Stimulated activated CD8-positive, alpha-beta memory T cell treated with anti-CD3 and anti-CD28 coated beads, Interleukin-4, amount 100 ng/mL, for 1 hour (primary cell): ENCODE results near the gene ISLR.

Experiments used
- DNase-seq, 2 donors: peaks; one replicate each; pipeline ENCODE4 v3.0.0-alpha.2; 2020; ENCODE audit warnings: low read depth in 2 of 2, low spot score in 1 of 2

The ISLR gene

GRCh38 chr15:74192751-74193150 is 19.2 kb downstream of the ISLR start:
- DNase-seq, result no peak

- DNase-seq, result no peak
Measured at GRCh38 chr15:74193299-74193718, 19.8 kb downstream of the ISLR start.

- no peak for DNase-seq
Measured at GRCh38 chr15:74193905-74194304, 20.4 kb downstream of the ISLR start.

- DNase-seq, result no peak
Measured at GRCh38 chr15:74194572-74195559, 21.4 kb downstream of the ISLR start.

- DNase-seq, result no peak
Measured at GRCh38 chr15:74196175-74196574, 22.7 kb downstream of the ISLR start.

- DNase-seq, result no peak
Measured at GRCh38 chr15:74197176-74197965, 23.9 kb downstream of the ISLR start.

GRCh38 chr15:74199297-74199652 is 25.8 kb downstream of the ISLR start:
- DNase-seq, result no peak

GRCh38 chr15:74200412-74200815 is 26.9 kb downstream of the ISLR start:
- DNase-seq, result no peak

- DNase-seq, result no peak
Measured at GRCh38 chr15:74200871-74201419, 27.4 kb downstream of the ISLR start.

GRCh38 chr15:74201710-74202420 is 28.4 kb downstream of the ISLR start:
- no peak for DNase-seq

- no peak for DNase-seq
Measured at GRCh38 chr15:74202452-74203401, 29.2 kb downstream of the ISLR start, which contains the start of gene STRA6. TSS of gene STRA6 (minus strand) at chr15:74202787. CDS start at chr15:74202267, 520 bp downstream.

- DNase-seq, result no peak
Measured at GRCh38 chr15:74203914-74204431, 30.5 kb downstream of the ISLR start.

GRCh38 chr15:74205582-74205947 is 32.1 kb downstream of the ISLR start:
- no peak for DNase-seq

GRCh38 chr15:74206801-74207281 is 33.3 kb downstream of the ISLR start:
- no peak for DNase-seq

GRCh38 chr15:74207652-74208440 is 34.3 kb downstream of the ISLR start:
- no peak for DNase-seq

- no peak for DNase-seq
Measured at GRCh38 chr15:74208496-74208895, 35.0 kb downstream of the ISLR start.

GRCh38 chr15:74208901-74209559 is 35.5 kb downstream of the ISLR start:
- DNase-seq, result no peak

GRCh38 chr15:74209560-74209958 is 36.0 kb downstream of the ISLR start:
- DNase-seq, result no peak
